CD4-positive, alpha-beta T cell (primary cell): ENCODE measurements around the gene RAD51B. TPM values are rescaled to one million over a fixed set of nuclear protein-coding genes. Genes with fewer than 3 reads are reported as not detected.

Experiments
- ATAC-seq: fragments of 200-7000 bp; cut with Tn5 transposase; one replicate; pipeline ENCODE4 v1.10.0; 2022; ENCODE audit warnings: mild to moderate bottlenecking; ENCODE audit not compliant: poor library complexity
- CTCF ChIA-PET: fragments of 350-600 bp; sonication (Branson Sonifier 250); formaldehyde crosslinking; loops from one replicate; lab custom pipeline; 2021; ENCODE audit warnings: antibody characterized with exemption, inconsistent platforms; lab: Charles Lee
- POLR2A ChIA-PET: fragments of 350-600 bp; sonication (Branson Sonifier 250); formaldehyde crosslinking; loops from one replicate; lab custom pipeline; 2021; ENCODE audit warnings: antibody characterized with exemption, inconsistent platforms; lab: Charles Lee
- DNase-seq, 14 experiments: peaks; one replicate each; pipeline ENCODE4 v3.0.0-alpha.2; 2013 to 2020; ENCODE audit warnings: mixed read lengths in 2 of 14
- H3K27ac ChIP-seq, 2 donors: one replicate each; pipeline versions ENCODE4 v1.5.1 to v1.7.0; 2013; ENCODE audit warnings: low read length in 2 of 2, low read depth in 1 of 2, mild to moderate bottlenecking in 1 of 2
- H3K27me3 ChIP-seq, 2 experiments: 1 replicate in 1 of 2; 2 replicates in 1 of 2; pipeline versions ENCODE4 v1.6.1 to v1.7.0; 2013; ENCODE audit warnings: low read length in 2 of 2, control low read depth in 1 of 2, mild to moderate bottlenecking in 1 of 2, moderate library complexity in 1 of 2; ENCODE audit not compliant: insufficient read depth in 2 of 2, control insufficient read depth in 1 of 2
- H3K36me3 ChIP-seq: one replicate; pipeline ENCODE4 v1.6.1; 2013; ENCODE audit warnings: low read length, control low read depth; ENCODE audit not compliant: insufficient read depth
- H3K4me1 ChIP-seq: one replicate; pipeline ENCODE4 v1.6.1; 2013; ENCODE audit warnings: low read length, control low read depth; ENCODE audit not compliant: insufficient read depth
- H3K4me3 ChIP-seq: one replicate; pipeline ENCODE4 v1.5.1; 2013; ENCODE audit warnings: mild to moderate bottlenecking, low read length, moderate library complexity
- H3K9me3 ChIP-seq, 2 experiments: 1 replicate in 1 of 2; 2 replicates in 1 of 2; pipeline versions ENCODE4 v1.6.1 to v1.7.0; 2013; ENCODE audit warnings: low read length in 2 of 2, mild to moderate bottlenecking in 2 of 2, control low read depth in 1 of 2, moderate library complexity in 1 of 2; ENCODE audit not compliant: control insufficient read depth in 1 of 2, insufficient read depth in 1 of 2
- H3K27ac Mint-ChIP-seq: one replicate; pipeline ENCODE4 v1.8.0; 2020; ENCODE audit warnings: mixed read lengths
- H3K27me3 Mint-ChIP-seq: one replicate; pipeline ENCODE4 v1.8.0; 2021; ENCODE audit warnings: mixed read lengths
- H3K36me3 Mint-ChIP-seq: one replicate; pipeline ENCODE4 v1.8.0; 2021; ENCODE audit warnings: low read depth, mixed read lengths
- H3K4me1 Mint-ChIP-seq: one replicate; pipeline ENCODE4 v1.8.0; 2021; ENCODE audit warnings: low read depth, mixed read lengths
- H3K4me3 Mint-ChIP-seq: one replicate; pipeline ENCODE4 v1.8.0; 2020; ENCODE audit warnings: mild to moderate bottlenecking, mixed read lengths
- H3K9me3 Mint-ChIP-seq: one replicate; pipeline ENCODE4 v1.8.0; 2020; ENCODE audit warnings: mixed read lengths
- intact Hi-C, 2 experiments: fragments of 100-400 bp; cut with DNase I in 1 of 2; cut with micrococcal nuclease in 1 of 2; formaldehyde crosslinking; loops; one replicate each; pipeline versions ENCODE4 v1.15.1 to v1.9.0; 2023 to 2025; cut with DNase I, micrococcal nuclease
- total RNA-seq, 174 experiments: library from RNA in 2 of 174; stranded (reverse) in 2 of 174; gene quantifications; one replicate each; pipeline ENCODE4 v1.2.3 and lab custom pipeline; 2021 to 2026
- TF ChIP-seq, protein P1 (sequence below): fragments of 200-600 bp; IDR thresholded peaks from one replicate; pipeline ENCODE4 v1.8.0; 2022; ENCODE audit warnings: antibody characterized with exemption, mild to moderate bottlenecking

Gene RAD51B
- total RNA-seq, 2 experiments from 2014 or later, result 18.4 to 20.0 TPM

DNA sequence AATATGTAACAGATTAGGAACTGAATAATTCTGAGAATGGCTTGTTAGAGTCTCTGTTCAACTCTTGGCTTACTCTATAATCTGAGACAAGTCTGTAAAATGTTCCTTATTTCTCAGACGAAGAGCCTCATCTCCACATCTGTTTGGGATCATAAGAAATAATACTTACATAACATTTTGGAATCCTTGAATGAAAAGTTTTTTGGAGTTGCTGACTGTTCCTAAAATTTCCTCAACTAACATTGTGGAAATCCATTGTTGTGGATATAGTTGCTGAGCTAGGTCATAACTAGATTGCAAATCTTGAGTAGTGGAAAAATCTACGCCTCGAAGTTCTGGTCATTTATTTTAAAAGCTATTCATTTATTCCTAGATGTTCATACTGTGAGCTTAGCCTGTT, 570.4 kb downstream of the RAD51B start:
- H3K4me3 Mint-ChIP-seq, result no peak overlapping the region
- Histone ChIP-seq H3K36me3 (no peaks in the 10 kb centered on the region), H3K27me3 (no peaks in the 10 kb centered on the region), H3K9me3 (no peaks in the 10 kb centered on the region), H3K4me3 (no peak overlapping the region), H3K27ac (no peak overlapping the region), H3K4me1 (peaks cover 3% of the 10 kb centered on the region)
- ATAC-seq, result no peak
- H3K27ac Mint-ChIP-seq, result no peak overlapping the region
- intact Hi-C loops, result no loop called here
- no peaks in the 10 kb centered on the region for H3K9me3 Mint-ChIP-seq
- DNase-seq, result no peak
- no peaks in the 10 kb centered on the region for H3K36me3 Mint-ChIP-seq
- ChIA-PET CTCF (no interaction called here), POLR2A (no interaction called here)
- no peaks in the 10 kb centered on the region for H3K27me3 Mint-ChIP-seq
- peaks cover 25% of the 10 kb centered on the region for H3K4me1 Mint-ChIP-seq
- TF ChIP-seq, protein P1, sequence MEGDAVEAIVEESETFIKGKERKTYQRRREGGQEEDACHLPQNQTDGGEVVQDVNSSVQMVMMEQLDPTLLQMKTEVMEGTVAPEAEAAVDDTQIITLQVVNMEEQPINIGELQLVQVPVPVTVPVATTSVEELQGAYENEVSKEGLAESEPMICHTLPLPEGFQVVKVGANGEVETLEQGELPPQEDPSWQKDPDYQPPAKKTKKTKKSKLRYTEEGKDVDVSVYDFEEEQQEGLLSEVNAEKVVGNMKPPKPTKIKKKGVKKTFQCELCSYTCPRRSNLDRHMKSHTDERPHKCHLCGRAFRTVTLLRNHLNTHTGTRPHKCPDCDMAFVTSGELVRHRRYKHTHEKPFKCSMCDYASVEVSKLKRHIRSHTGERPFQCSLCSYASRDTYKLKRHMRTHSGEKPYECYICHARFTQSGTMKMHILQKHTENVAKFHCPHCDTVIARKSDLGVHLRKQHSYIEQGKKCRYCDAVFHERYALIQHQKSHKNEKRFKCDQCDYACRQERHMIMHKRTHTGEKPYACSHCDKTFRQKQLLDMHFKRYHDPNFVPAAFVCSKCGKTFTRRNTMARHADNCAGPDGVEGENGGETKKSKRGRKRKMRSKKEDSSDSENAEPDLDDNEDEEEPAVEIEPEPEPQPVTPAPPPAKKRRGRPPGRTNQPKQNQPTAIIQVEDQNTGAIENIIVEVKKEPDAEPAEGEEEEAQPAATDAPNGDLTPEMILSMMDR, result no peak

DNA sequence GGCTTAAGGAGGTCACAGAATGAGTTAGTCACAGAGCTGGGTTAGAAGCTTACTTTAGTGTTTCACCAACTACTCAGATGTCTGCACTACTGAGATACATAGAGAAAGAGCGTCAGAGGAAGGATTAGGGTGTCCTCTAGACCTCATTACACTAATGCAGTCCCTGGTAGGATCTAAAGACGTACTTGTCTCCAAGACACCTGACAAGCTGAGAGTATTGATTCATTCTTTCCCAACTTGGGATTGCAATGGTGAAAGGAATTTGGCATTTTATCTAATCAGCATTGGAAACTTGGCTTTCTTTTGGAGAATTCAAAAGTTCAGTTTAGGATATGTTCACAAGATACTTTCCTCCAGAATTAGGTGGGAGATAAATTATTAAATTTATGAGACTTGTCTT, 571.2 kb downstream of the RAD51B start:
- ATAC-seq, result no peak
- H3K4me3 ChIP-seq, result no peak overlapping the region
- H3K4me3 Mint-ChIP-seq, result no peak overlapping the region
- H3K27ac ChIP-seq, result no peak overlapping the region
- CTCF ChIA-PET, result interaction anchor here (0.6 kb wide), 1 partner anchor 479 kb away, joined by 3 read pairs; no protein-coding TSS in a partner anchor
- H3K4me1 Mint-ChIP-seq, result peaks cover 25% of the 10 kb centered on the region
- DNase-seq, result no peak
- no peak overlapping the region for H3K27ac Mint-ChIP-seq
- no peaks in the 10 kb centered on the region for H3K9me3 Mint-ChIP-seq
- H3K27me3 Mint-ChIP-seq, result no peaks in the 10 kb centered on the region
- H3K9me3 ChIP-seq, result no peaks in the 10 kb centered on the region
- no peaks in the 10 kb centered on the region for H3K36me3 ChIP-seq
- TF ChIP-seq, protein P1, result no peak
- peaks cover 3% of the 10 kb centered on the region for H3K4me1 ChIP-seq
- POLR2A ChIA-PET, result interaction anchor here (0.8 kb wide), 1 partner anchor 35 kb away, joined by 3 read pairs; no protein-coding TSS in a partner anchor
- intact Hi-C loops, result no loop called here
- H3K27me3 ChIP-seq, result no peaks in the 10 kb centered on the region
- no peaks in the 10 kb centered on the region for H3K36me3 Mint-ChIP-seq

DNA sequence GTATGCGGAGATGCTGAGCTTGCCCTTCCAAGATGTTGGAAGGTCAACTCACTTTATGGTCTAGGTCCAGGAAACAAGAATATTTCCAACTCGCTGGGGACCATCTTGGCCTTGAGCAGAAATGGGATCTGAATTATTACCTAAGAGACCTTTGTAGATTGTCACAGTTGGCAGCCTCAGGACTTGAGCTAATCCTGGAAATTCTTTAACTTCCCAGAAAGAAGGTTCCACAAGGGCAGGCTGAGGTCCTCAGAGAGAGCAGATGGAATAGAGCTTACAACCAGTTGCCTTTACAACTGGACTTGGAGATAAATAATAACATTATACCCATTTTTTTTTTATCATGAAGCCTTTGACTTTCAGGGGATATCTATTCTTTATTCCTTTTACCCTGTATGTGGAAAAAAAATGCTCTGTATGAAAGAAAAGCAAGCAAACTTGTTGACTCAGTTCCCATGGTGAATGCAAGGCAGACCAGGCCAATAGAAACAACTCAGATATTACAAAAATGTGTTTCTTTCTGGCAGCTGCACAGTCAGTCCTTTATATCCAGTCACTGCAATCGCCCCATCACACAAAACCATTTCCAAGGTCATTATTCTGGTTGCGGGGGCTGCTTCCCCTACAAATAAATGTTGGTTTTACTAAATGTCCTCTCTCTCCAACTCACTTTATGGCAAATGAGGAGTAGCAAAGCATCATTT, 571.9 kb downstream of the RAD51B start:
- no peak overlapping the region for H3K27ac ChIP-seq
- no peaks in the 10 kb centered on the region for H3K9me3 ChIP-seq
- no peaks in the 10 kb centered on the region for H3K9me3 Mint-ChIP-seq
- intact Hi-C loops, result no loop called here
- TF ChIP-seq, protein P1, result no peak
- ATAC-seq (no peak), DNase-seq (no peak)
- no peak overlapping the region for H3K27ac Mint-ChIP-seq
- H3K4me1 ChIP-seq, result peaks cover 3% of the 10 kb centered on the region
- H3K27me3 Mint-ChIP-seq, result no peaks in the 10 kb centered on the region
- peaks cover 25% of the 10 kb centered on the region for H3K4me1 Mint-ChIP-seq
- ChIA-PET CTCF (interaction anchor here (0.6 kb wide), 1 partner anchor 479 kb away, joined by 3 read pairs; no protein-coding TSS in a partner anchor), POLR2A (interaction anchor here (0.8 to 1.8 kb wide), 2 partner anchors 14 to 36 kb away, joined by 3 to 4 read pairs; no protein-coding TSS in a partner anchor)
- no peaks in the 10 kb centered on the region for H3K36me3 ChIP-seq
- no peaks in the 10 kb centered on the region for H3K36me3 Mint-ChIP-seq
- no peaks in the 10 kb centered on the region for H3K27me3 ChIP-seq
- H3K4me3 Mint-ChIP-seq, result no peak overlapping the region
- no peak overlapping the region for H3K4me3 ChIP-seq
